ENCODE data around the gene TMCO2.

TMCO2 gene

GRCh38 chr1:40240390-40240789, 7.3 kb upstream of the TMCO2 start:
- no peak overlapping the region for H3K27ac ChIP-seq
- peaks cover 34% of the 10 kb centered on the region for H3K36me3 ChIP-seq

GRCh38 chr1:40241362-40241761, 6.4 kb upstream of the TMCO2 start:
- TF ChIP-seq CTCF (IDR thresholded peaks at IDR 0.05; ENCODE audit: low read depth, low read length): no peak
- H3K36me3 ChIP-seq: peaks cover 24% of the 10 kb centered on the region
- no peak for DNase-seq
- H3K27me3 ChIP-seq (ENCODE audit: insufficient read depth, low read depth, severe bottlenecking): no peaks in the 10 kb centered on the region
- H3K9me3 ChIP-seq (ENCODE audit: severe bottlenecking): no peaks in the 10 kb centered on the region
- H3K4me3 ChIP-seq (ENCODE audit: low read depth, low read length): no peak overlapping the region
- H3K27ac ChIP-seq: no peak overlapping the region

More at GRCh38 chr1:40240390-40240789, 7.3 kb upstream of the TMCO2 start:
- H3K27me3 ChIP-seq (ENCODE audit: insufficient read depth, low read depth, severe bottlenecking): no peaks in the 10 kb centered on the region
- H3K9me3 ChIP-seq (ENCODE audit: severe bottlenecking): no peaks in the 10 kb centered on the region
- H3K4me3 ChIP-seq (ENCODE audit: low read depth, low read length): no peak overlapping the region
- no peak for DNase-seq
- TF ChIP-seq CTCF (IDR thresholded peaks at IDR 0.05; ENCODE audit: low read depth, low read length): no peak

GRCh38 chr1:40243351-40243750, 4.4 kb upstream of the TMCO2 start:
- TF ChIP-seq CTCF (IDR thresholded peaks at IDR 0.05; ENCODE audit: low read depth, low read length): no peak
- Histone ChIP-seq H3K27me3 (ENCODE audit: insufficient read depth, low read depth, severe bottlenecking) (no peaks in the 10 kb centered on the region), H3K27ac (no peak overlapping the region), H3K36me3 (peaks cover 6% of the 10 kb centered on the region), H3K4me3 (ENCODE audit: low read depth, low read length) (no peak overlapping the region), H3K9me3 (ENCODE audit: severe bottlenecking) (no peaks in the 10 kb centered on the region)
- no peak for DNase-seq

- Histone ChIP-seq H3K36me3 (no peaks in the 10 kb centered on the region), H3K9me3 (ENCODE audit: severe bottlenecking) (no peaks in the 10 kb centered on the region), H3K27ac (no peak overlapping the region), H3K27me3 (ENCODE audit: insufficient read depth, low read depth, severe bottlenecking) (no peaks in the 10 kb centered on the region), H3K4me3 (ENCODE audit: low read depth, low read length) (no peak overlapping the region)
- DNase-seq: no peak
- no peak for TF ChIP-seq CTCF (IDR thresholded peaks at IDR 0.05; ENCODE audit: low read depth, low read length)
Measured at GRCh38 chr1:40244138-40244744, 3.5 kb upstream of the TMCO2 start.

GRCh38 chr1:40245686-40246085, 2.1 kb upstream of the TMCO2 start:
- H3K4me3 ChIP-seq (ENCODE audit: low read depth, low read length): no peak overlapping the region
- H3K27me3 ChIP-seq (ENCODE audit: insufficient read depth, low read depth, severe bottlenecking): no peaks in the 10 kb centered on the region
- no peaks in the 10 kb centered on the region for H3K36me3 ChIP-seq
- no peak for TF ChIP-seq CTCF (IDR thresholded peaks at IDR 0.05; ENCODE audit: low read depth, low read length)
- no peak overlapping the region for H3K27ac ChIP-seq
- H3K9me3 ChIP-seq (ENCODE audit: severe bottlenecking): no peaks in the 10 kb centered on the region
- DNase-seq: no peak

GRCh38 chr1:40248412-40248811, 675 bp downstream of the TMCO2 start:
- DNase-seq: no peak
- Histone ChIP-seq H3K27ac (no peak overlapping the region), H3K27me3 (ENCODE audit: insufficient read depth, low read depth, severe bottlenecking) (no peaks in the 10 kb centered on the region), H3K9me3 (ENCODE audit: severe bottlenecking) (no peaks in the 10 kb centered on the region), H3K4me3 (ENCODE audit: low read depth, low read length) (no peak overlapping the region), H3K36me3 (no peaks in the 10 kb centered on the region)
- TF ChIP-seq CTCF (IDR thresholded peaks at IDR 0.05; ENCODE audit: low read depth, low read length): no peak
